GM12875 (cell line): ENCODE data around the gene LARP4B.

ENCODE experiments used
- H3K4me3 ChIP-seq: one replicate; pipeline ENCODE4 v1.5.1; 2011; ENCODE audit warnings: low read depth, low read length, control low read depth
- CTCF ChIP-seq: IDR thresholded peaks from 2 replicates; pipeline ENCODE4 v1.5.1; 2011; ENCODE audit warnings: low read depth, mild to moderate bottlenecking, control low read depth, inconsistent platforms, low read length, moderate library complexity, borderline replicate concordance; ENCODE audit not compliant: insufficient read depth

LARP4B gene

DNA sequence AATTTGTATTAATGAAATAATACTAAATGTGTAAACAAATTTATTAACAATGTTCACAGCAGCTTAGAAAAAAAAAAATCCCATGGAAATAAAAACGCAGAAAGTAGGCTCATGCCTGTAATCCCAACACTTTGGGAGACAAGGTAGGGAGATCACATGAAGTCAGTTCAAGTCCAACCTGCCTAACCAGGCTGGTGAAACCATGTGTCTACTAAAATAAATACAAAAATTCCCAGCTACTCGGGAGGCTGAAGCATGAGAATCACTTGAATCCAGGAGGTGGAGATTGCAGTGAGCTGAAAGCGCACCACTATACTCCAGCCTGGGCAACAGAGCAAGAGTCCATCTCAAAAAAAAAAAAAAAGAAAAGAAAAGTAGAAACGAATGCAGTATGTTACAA, 36.2 kb downstream of the LARP4B start:
- no peak for TF ChIP-seq CTCF

GRCh38 chr10:878895-879294, 52.6 kb downstream of the LARP4B start:
- no peak for TF ChIP-seq CTCF

More for the DNA sequence above, 36.2 kb downstream of the LARP4B start:
- H3K4me3 ChIP-seq = no peak overlapping the region

DNA sequence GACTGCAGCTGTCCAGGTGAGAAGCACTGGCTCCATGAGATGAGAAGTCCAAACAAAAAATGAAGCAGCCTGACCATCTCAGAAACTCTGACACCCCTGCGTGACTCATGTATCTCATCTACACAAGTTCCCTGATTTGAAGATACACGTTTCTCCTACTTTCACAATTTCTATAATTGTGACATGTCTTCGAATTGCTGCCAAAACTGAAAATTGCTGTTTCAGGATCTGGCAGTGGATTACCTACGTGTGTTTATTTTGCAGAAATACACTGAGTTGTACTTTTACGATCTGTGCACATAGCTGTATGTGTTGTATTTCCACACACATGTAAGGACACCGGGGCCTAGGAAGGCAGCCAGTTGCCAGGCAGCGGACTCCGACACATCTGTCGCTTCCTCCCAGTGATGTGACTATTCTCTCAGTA, 53.2 kb downstream of the LARP4B start:
- no peak for TF ChIP-seq CTCF
- H3K4me3 ChIP-seq = no peak overlapping the region

More at GRCh38 chr10:878895-879294, 52.6 kb downstream of the LARP4B start:
- no peak overlapping the region for H3K4me3 ChIP-seq

DNA sequence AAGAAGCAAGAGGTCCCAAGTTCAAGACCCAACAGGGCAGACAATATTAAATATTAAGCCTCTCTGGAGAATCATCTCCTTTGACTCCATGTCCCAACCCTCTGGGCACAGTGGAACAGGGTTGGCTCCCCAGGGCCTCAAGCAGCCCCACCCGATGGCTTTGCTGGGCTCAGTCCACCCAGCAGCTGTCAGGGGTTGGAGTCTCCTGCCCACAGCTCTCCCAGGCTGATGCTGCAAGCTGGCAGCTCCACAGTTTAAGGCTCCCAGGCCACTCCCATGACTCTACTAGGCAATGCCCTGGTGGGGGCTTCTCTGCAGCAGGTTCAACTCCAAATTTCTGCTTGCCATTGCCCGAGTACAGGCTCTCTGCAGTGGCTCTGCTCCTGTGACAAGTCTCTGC, 55.1 kb downstream of the LARP4B start:
- TF ChIP-seq CTCF = no peak
- H3K4me3 ChIP-seq = no peak overlapping the region

DNA sequence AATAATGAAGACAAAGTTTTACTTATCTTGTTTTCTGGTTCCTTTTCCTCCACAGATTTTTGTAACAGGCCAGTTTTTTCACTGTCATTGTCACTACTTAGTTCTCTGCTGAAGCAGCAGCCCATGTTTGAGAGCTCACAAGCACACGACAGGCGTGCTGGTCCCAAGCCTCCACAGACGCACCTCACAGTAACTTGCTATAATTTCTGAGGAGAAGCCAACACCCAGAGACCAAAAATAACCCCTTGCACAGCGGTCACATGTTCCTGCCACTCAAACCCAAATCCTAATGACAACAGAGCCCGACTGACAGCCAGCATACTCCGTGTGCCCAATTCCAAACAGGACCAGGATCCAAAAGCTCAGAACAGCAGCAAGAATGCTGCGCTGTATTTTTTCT, 58.5 kb downstream of the LARP4B start:
- TF ChIP-seq CTCF = no peak

GRCh38 chr10:871951-872403, 59.5 kb downstream of the LARP4B start:
- TF ChIP-seq CTCF = no peak

More for the DNA sequence above, 58.5 kb downstream of the LARP4B start:
- H3K4me3 ChIP-seq = no peak overlapping the region

DNA sequence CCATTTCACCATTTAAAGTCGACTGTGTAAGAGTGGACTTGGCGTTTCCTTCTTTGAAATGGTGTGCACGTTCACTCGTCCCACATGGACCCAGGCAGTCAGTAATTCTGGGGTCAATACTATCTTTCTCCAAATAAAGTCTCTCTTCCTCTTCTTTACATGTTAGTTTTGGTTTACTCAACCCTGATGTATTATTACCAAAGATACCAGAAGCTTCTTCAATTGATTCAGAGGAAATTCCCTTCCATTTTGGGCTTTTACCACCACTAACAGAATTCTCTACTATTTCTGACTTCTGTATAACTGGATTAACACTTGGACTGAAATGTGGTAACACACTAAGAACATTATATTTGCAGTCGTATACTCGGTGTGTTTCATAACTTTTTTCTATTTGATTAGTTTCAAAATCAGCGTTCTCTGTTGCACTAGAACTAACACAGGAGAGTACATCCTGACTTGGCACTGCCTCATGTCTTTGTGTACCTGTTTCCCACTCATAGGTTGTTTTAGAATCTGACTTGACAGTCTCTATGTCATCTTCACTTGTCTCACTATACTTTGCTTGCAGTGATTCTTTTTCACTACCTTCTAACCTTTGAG, 60.8 kb downstream of the LARP4B start:
- TF ChIP-seq CTCF = no peak

More at GRCh38 chr10:871951-872403, 59.5 kb downstream of the LARP4B start:
- H3K4me3 ChIP-seq = no peak overlapping the region

More for the DNA sequence above, 60.8 kb downstream of the LARP4B start:
- H3K4me3 ChIP-seq = no peak overlapping the region
